K562 (cell line): Measurements from ENCODE around the gene CRACDL. TPM values are rescaled to one million over a fixed set of nuclear protein-coding genes. Genes with fewer than 3 reads are reported as not detected.

Experiments used
- ATAC-seq: fragments of 200-7000 bp; cut with Tn5 transposase; 3 replicates; pipeline ENCODE4 v1.9.1; 2020; ENCODE audit warnings: moderate library complexity
- BruUV-seq: library from RNA; stranded (reverse); fragments of 400-500 nt; replicated peaks from 2 replicates; lab custom pipeline; 2021; lab: Mats Ljungman, UMichigan
- CTCF ChIA-PET: fragments of 300-600 bp; formaldehyde crosslinking; extraction: SDS; loops from one replicate; lab custom pipeline; 2021; ENCODE audit warnings: low intra/inter-chr PET ratio; lab: Yijun Ruan, JAX
- POLR2A ChIA-PET: fragments of 300-600, 350-650 bp; sonication (Branson Sonifier 250); formaldehyde crosslinking; extraction: SDS; loops from one replicate; lab custom pipeline; 2021; ENCODE audit warnings: antibody characterized with exemption, inconsistent platforms; lab: Yijun Ruan, JAX
- DNase-seq, 4 experiments: peaks; one replicate each; pipeline versions ENCODE4 v3.0.0 to v3.0.0-alpha.2; 2011 to 2018; ENCODE audit warnings: low spot score in 3 of 4, mixed read lengths in 3 of 4; ENCODE audit errors: extremely low read depth in 1 of 4
- FAIRE-seq: peaks from 2 replicates; lab custom pipeline; 2011; peaks lifted over from hg19 to GRCh38; lab: Jason Lieb, UNC
- H2AFZ ChIP-seq: 2 replicates; pipeline ENCODE4 v1.6.0; 2011; ENCODE audit warnings: low read depth, low read length, control low read depth, inconsistent platforms
- H3K27ac ChIP-seq: fragments of 200-600 bp; 3 replicates; pipeline ENCODE4 v1.8.0; 2011; ENCODE audit warnings: low read depth, mild to moderate bottlenecking, control low read depth, inconsistent platforms, low read length, moderate library complexity, mixed read lengths; ENCODE audit errors: extremely low read depth
- H3K27me3 ChIP-seq, 2 experiments: fragments of 300-600 bp in 1 of 2; 2 replicates in 1 of 2; 3 replicates in 1 of 2; pipeline versions ENCODE4 v1.6.0 to v1.8.0; 2011; ENCODE audit warnings: inconsistent platforms in 2 of 2, low read length in 2 of 2, mild to moderate bottlenecking in 1 of 2, mixed read lengths in 1 of 2, moderate library complexity in 1 of 2; ENCODE audit not compliant: control insufficient read depth in 2 of 2, insufficient read depth in 2 of 2
- H3K36me3 ChIP-seq: fragments of 300-600 bp; 3 replicates; pipeline ENCODE4 v1.8.0; 2011; ENCODE audit warnings: mild to moderate bottlenecking, low read length, inconsistent platforms; ENCODE audit not compliant: control insufficient read depth, insufficient read depth
- H3K4me1 ChIP-seq, 2 experiments: fragments of 200-600 bp in 1 of 2; replicated peaks in 1 of 2; 2 replicates in 1 of 2; 3 replicates in 1 of 2; pipeline versions ENCODE4 v1.5.1 to v1.8.0; 2011; ENCODE audit warnings: inconsistent platforms in 2 of 2, low read length in 2 of 2, mild to moderate bottlenecking in 1 of 2, mixed read lengths in 1 of 2, moderate library complexity in 1 of 2; ENCODE audit not compliant: control insufficient read depth in 2 of 2, insufficient read depth in 2 of 2
- H3K4me2 ChIP-seq: 2 replicates; pipeline ENCODE4 v1.6.1; 2011; ENCODE audit warnings: low read length, control low read depth, inconsistent platforms, mixed read lengths; ENCODE audit not compliant: insufficient read depth
- H3K4me3 ChIP-seq: fragments of 200-600 bp; sonication (generic), shearing (Covaris generic); 2 replicates; pipeline ENCODE4 v1.5.1; 2016; ENCODE audit warnings: control low read depth, inconsistent platforms
- H3K79me2 ChIP-seq: fragments of 200-600 bp; 3 replicates; pipeline ENCODE4 v1.8.0; 2011; ENCODE audit warnings: low read length, inconsistent platforms; ENCODE audit not compliant: control insufficient read depth, insufficient read depth
- H3K9ac ChIP-seq, 2 experiments: 2 replicates each; pipeline versions ENCODE4 v1.6.0 to v1.6.1; 2011; ENCODE audit warnings: low read depth in 2 of 2, low read length in 2 of 2, control low read depth in 1 of 2, inconsistent platforms in 1 of 2, mild to moderate bottlenecking in 1 of 2, mixed read lengths in 1 of 2; ENCODE audit not compliant: insufficient read depth in 1 of 2
- H3K9me1 ChIP-seq: one replicate; pipeline ENCODE4 v1.6.0; 2011; ENCODE audit warnings: inconsistent platforms, mild to moderate bottlenecking, low read length, moderate library complexity; ENCODE audit not compliant: control insufficient read depth, insufficient read depth
- H3K9me3 ChIP-seq: replicated peaks from 2 replicates; pipeline ENCODE4 v1.5.1; 2011; ENCODE audit warnings: low read depth, low read length, inconsistent platforms; ENCODE audit not compliant: control insufficient read depth, insufficient read depth
- H4K20me1 ChIP-seq: replicated peaks from 2 replicates; pipeline ENCODE4 v1.6.1; 2011; ENCODE audit warnings: low read length, inconsistent platforms, mixed read lengths; ENCODE audit not compliant: control insufficient read depth, insufficient read depth
- RREB1 ChIP-seq: fragments of 250-450 bp; sonication (Bioruptor Pico); IDR thresholded peaks from 2 replicates; pipeline ENCODE4 v1.4.0; 2020
- TBP ChIP-seq: optimal IDR thresholded peaks from 2 replicates; pipeline ENCODE3; 2011; ENCODE audit warnings: low read depth, low read length, improper control_type of control experiment
- WGBS: fragments of 100-300 bp; shearing (Covaris generic); methylation state at CpG from one replicate; pipeline ENCODE4 v1.1.6; 2016; ENCODE audit warnings: low coverage, mixed read lengths; ENCODE audit not compliant: insufficient coverage; ENCODE audit errors: missing lambda C conversion rate; 5-methylcytosine and 5-hydroxymethylcytosine counted together
- in situ Hi-C: fragments of 300-500 bp; cut with MboI; formaldehyde crosslinking; loops from 4 replicates; pipeline ENCODE4 v1.15.0; 2018; ENCODE audit warnings: inconsistent platforms, mixed read lengths
- intact Hi-C: fragments of 100-400 bp; cut with micrococcal nuclease; formaldehyde crosslinking; loops from 2 replicates; pipeline ENCODE4 v1.14.2; 2022
- polyA plus RNA-seq, 8 experiments: library from polyadenylated mRNA; depleted of rRNA in 4 of 8; stranded (reverse) in 5 of 8; unstranded in 3 of 8; fragments of >200 nt; fragmentation: Nextera tagmentation in 2 of 8; fragmentation: Illumina TruSeq in 1 of 8; extraction: Ambion mirVana in 2 of 8; extraction: Trizol in 1 of 8; gene quantifications; 2 replicates each; pipeline versions ENCODE4 v1.2.1 to v1.2.3, GENCODE V29; 2011 to 2014; ENCODE audit warnings: inconsistent platforms in 1 of 8, missing spikeins in 1 of 8
- total RNA-seq, 7 experiments: library from RNA; depleted of rRNA in 6 of 7; stranded (reverse); fragments of >200 nt in 6 of 7; fragmentation: Illumina TruSeq in 2 of 7; extraction: Trizol in 2 of 7; gene quantifications; 2 replicates each; pipeline versions ENCODE4 v1.2.1 to v1.2.3, GENCODE V29; 2011 to 2021; ENCODE audit warnings: low replicate concordance in 1 of 7
- TF ChIP-seq, protein P1 (sequence below): fragments of 250-450 bp; sonication (Bioruptor Pico); IDR thresholded peaks from 2 replicates; pipeline ENCODE4 v1.8.0; 2022; ENCODE audit warnings: moderate library complexity, mild to moderate bottlenecking, inconsistent platforms

The CRACDL gene
- total and polyA plus RNA-seq, 9 of the 15 experiments (the other 6 are each of a cell fraction or from before 2014, with no cell fraction given): not detected

DNA sequence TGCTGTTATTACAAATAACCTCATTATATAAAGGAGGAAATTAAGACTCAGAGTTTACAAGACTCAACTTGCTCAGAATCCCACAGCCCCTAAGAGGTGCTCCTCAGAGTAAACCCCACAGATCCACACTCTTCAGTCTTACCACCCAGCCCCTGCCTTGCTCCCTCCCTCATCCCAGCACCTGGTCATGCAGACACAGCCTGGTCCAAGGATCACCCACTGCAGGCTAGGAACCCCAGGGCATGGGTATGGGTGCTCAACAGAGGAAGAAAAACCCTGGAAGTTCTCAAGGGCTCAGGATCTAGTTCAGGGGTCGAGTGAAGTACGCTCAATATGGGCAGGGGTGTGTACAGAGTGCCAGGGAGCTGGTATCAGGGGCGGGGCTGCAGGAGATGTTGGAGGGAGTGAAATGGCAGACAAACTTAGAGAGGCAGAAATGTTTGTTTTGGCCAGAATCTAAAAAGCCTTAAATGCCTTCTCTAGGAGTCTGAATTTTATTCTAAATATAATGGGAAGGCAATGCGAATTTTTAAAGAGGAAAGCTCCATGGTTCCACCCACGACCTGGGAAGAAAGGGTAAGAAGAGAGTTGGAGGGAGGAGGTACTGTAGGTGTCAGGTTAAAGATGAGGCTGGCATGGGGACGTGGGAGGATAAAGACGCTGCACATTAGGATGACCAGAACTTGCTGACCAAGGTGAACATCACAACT, 126.0 kb downstream of the CRACDL start:
- no peak overlapping the region for H3K9ac ChIP-seq
- BruUV-seq: no TSS peak
- no peaks in the 10 kb centered on the region for H3K4me1 ChIP-seq
- H3K9me1 ChIP-seq: no peaks in the 10 kb centered on the region
- WGBS: 0% methylated on average over 7 of the region's 7 CpGs
- no peaks in the 10 kb centered on the region for H3K9me3 ChIP-seq
- DNase-seq (no peak), ATAC-seq (no peak), FAIRE-seq (no peak)
- intact Hi-C loops: no loop called here
- H3K27me3 ChIP-seq: peaks cover 0 to 28% of the 10 kb centered on the region in 2 experiments; a peak in 4 of 5 replicates
- no peaks in the 10 kb centered on the region for H3K36me3 ChIP-seq
- no peaks in the 10 kb centered on the region for H3K79me2 ChIP-seq
- CTCF ChIA-PET: no interaction called here
- no peak overlapping the region for H3K4me3 ChIP-seq
- H4K20me1 ChIP-seq: no peaks in the 10 kb centered on the region
- in situ Hi-C loops: no loop called here
- no peak overlapping the region for H3K4me2 ChIP-seq
- no peak overlapping the region for H3K27ac ChIP-seq
- no peak for TF ChIP-seq RREB1
- TF ChIP-seq, protein P1, sequence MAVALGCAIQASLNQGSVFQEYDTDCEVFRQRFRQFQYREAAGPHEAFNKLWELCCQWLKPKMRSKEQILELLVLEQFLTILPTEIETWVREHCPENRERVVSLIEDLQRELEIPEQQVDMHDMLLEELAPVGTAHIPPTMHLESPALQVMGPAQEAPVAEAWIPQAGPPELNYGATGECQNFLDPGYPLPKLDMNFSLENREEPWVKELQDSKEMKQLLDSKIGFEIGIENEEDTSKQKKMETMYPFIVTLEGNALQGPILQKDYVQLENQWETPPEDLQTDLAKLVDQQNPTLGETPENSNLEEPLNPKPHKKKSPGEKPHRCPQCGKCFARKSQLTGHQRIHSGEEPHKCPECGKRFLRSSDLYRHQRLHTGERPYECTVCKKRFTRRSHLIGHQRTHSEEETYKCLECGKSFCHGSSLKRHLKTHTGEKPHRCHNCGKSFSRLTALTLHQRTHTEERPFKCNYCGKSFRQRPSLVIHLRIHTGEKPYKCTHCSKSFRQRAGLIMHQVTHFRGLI (CRISPR knock-in tag): no peak
- TF ChIP-seq TBP: no peak
- no peak overlapping the region for H2AFZ ChIP-seq
- POLR2A ChIA-PET: interaction anchor here (0.5 kb wide), 1 partner anchor 104 kb away, joined by 4 read pairs; no protein-coding TSS in a partner anchor
